GM18909 (cell line): ENCODE data around the gene GNA15.

ENCODE experiments used
- ATAC-seq: cut with Tn5 transposase; IDR thresholded peaks from one replicate; pipeline ENCODE4 v1.9.1; 2021; ENCODE audit warnings: mild to moderate bottlenecking; ENCODE audit not compliant: unreplicated experiment, poor library complexity

The GNA15 gene

DNA sequence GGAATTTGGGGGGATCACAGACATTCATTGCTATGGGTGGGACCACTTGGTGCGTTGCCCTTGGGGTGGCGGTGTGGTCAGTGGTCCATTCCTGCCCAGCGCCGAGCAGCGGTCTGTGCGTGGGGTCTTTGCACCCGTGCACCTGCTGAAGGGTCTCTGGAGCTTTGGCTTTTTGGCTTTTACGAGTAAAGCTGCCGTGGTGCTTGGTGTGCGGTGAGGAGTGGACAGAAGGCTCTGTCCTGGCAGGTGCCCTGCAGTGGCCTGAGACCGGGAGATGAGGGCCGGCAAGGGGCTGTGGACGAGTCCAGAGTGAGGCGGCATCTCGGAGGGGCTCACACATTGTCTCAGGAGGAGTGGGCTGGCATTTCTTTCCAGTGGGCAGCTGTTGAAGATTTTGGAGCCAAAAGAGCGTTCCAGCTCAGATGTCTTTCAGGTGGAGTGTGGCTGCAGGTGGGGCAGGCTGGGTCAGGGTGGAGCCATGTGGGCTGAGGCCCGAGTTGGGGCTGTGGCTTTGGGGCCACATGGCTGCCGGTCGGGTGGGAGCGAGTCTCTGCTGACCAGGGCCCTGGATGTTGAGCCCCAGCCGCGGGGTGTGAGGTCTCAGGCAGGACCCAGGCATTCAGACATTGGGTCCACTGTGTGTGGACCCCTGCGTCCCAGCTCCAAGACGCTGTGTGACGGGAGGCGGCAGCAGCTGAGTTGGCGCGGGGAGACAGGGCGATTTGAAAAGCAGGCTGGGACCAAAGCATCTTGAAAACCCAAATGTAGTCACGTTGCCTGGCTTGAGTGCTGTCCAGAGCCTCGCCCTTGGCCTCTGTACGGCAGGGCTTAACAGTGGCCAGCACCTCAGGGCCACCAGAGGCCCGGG, 30.0 kb upstream of the GNA15 start:
- no peak for ATAC-seq

DNA sequence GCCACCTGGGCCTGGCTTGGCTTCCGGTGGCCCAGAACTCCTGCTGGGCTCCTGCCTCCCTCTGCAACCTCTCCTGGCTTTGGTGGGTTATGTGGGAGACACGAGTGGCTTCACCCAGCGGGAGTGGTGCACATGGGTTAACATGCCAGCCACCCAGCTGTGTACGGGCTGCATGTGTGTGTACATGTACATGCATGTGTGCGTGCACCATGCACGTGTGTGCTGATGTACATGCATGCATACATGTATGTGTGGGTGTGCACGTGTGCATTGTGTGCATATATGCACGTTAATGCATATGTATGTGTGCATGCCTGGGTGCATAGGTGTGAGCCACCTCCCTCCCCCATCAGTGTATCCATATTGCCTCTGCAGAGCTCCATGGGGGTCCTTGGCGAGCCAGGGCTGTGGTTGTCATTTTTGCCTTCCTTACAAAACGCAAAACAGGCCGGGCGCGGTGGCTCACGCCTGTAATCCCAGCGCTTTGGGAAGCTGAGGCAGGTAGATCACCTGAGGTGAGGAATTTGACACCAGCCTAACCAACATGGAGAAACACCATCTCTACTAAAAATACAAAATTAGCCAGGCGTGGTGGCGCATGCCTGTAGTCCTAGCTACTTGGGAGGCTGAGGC, 29.2 kb upstream of the GNA15 start:
- no peak for ATAC-seq

DNA sequence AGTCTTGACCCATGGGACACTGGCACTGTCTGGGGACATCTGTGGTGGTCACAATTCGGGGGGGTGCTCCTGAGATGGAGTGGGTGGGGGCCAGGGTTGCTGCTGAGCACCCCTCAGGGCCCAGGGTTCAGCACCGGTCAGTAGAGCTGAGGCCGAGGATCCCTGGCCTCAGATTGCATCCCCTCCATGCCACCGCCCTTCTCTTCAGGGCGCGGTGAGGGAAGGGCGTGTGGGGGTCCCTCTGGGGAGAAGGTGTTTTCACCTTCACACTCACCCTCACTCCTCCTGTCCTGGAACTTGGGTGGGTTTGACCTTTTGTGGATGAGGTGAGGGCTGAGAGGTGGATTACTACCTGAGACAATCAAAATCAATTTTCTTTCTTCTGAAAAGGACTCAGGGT, 28.2 kb upstream of the GNA15 start:
- ATAC-seq = no peak

DNA sequence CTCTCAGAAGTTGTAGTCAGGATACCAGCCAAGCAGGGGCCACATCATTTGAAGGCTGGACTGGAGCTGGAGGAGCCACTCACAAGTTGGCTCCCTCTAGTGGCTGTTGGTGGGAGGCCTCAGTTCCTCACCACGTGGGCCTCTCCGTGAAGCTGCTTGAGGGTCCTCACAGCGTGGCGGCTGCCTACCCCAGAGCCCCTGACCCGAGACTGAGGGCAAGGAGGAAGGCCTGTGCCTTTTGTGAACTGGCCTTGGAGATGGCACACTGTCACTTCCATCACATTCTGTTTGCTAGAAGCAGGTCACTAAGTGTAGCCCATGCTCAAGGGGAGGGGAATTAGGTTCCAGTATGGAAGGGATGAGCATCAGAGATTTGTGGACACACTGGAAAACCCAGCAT, 27.1 kb upstream of the GNA15 start:
- no peak for ATAC-seq

DNA sequence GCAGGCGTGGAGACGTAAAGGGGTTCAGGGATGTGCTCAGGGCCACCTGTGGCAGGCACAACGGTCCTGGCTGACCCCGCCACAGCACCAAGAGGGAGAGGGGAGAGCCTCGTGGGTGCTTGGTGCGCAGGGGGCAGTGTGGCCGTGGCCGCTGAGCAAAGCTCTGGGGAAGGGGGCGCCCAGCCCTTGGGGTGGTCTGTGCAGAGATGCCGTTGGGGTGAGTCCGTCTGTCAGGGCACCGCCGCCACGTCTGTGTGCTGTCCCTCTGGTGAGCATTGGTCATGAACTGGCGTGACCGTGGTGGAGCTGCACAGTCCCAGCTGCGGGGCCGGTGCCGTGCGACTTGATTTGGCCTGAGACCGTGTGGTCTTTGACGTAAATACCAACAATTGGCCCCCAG, 26.3 kb upstream of the GNA15 start:
- no peak for ATAC-seq

DNA sequence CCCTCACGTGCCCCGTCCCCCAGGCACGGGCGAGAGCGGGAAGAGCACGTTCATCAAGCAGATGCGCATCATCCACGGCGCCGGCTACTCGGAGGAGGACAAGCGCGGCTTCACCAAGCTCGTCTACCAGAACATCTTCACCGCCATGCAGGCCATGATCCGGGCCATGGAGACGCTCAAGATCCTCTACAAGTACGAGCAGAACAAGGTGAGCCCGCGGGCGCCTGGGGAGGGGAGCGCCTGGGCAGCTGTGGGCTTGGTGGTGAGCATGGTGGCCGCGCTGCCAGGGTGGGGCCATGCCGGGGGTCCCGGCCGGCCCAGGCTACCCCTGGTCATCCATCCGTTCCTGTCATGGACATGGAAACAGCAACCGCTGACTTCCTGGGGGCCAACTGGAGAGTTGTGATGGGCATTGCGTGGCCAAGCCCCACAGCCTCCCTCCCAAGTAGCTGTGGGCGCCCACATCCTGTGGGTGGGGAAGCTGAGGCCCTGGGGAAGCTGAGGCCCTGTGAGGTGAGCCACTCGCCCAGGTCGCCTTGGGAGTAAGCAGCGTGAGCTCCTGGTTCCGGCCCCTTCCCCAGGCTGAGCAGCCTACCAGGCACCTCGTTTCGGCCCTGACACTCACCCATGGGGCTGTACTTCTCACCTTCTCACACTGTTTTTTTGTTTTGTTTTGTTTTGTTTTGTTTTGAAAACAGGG, 25.6 kb upstream of the GNA15 start:
- no peak for ATAC-seq

DNA sequence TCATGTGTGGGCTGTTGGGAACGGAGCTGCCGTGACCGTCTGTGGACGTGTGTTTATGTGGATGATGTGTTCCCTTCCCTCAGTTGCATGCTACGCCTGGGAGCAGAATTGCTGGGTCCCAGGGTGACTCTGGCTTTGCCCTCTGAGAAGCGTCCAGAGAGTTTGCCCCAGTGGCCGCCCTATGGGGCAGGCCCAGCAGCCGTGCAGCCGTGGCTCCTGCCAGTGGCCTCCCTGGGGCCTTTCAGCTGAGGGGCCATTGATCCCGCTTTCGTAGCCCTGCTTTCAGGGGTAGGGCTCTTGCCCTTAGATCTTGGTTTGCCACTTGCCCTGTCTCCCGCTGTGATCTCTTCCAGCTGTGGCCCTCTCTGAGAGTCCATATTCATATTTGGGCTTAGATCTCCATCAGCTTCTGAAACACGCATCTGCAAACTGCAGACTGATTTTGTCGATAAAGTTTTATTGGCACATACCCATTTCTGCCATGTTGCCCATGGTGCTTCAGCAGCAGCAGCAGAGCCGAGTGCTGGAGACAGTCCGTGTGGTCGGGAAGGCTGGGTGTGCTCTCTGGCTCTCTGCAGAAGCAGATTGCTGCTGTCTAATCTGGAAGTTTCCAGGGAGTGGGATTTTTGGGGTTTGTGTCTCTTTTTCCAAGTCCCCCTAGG, 24.1 kb upstream of the GNA15 start:
- no peak for ATAC-seq

DNA sequence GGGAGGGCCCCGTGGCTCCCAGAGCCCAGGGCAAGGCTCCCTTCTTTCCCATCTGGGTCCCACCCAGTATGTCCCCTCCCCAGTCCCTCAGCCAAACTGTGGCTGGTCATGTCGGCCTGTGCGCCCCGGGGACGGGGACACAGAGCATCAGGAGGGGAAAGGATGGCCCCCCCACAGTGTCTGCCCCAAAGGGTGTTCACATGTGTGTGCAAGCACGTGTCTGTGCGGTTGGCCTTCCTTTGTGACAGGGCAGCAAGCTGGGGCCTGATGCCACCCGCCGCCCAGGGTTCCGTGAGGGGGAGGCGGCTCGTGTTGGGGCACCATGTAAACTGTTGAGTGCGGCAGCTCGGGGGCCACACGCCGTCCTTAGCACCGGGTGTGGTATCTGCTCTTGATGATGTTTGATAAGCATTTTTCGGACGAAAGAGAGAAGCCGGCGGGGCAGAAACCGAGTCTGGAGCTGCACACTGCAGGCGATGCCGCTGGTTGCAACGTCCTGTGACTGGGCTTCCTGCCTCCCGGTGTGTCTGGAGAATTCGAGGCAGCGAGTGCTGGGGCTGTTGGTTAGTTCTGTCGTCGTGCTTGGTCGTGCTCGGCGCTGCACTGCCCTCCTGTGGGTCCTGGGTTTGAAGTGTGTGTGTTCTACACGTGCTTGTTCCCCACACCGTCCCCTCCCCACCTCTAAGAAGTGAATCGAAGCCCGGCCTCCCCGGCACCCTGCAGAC, 23.3 kb upstream of the GNA15 start:
- no peak for ATAC-seq

DNA sequence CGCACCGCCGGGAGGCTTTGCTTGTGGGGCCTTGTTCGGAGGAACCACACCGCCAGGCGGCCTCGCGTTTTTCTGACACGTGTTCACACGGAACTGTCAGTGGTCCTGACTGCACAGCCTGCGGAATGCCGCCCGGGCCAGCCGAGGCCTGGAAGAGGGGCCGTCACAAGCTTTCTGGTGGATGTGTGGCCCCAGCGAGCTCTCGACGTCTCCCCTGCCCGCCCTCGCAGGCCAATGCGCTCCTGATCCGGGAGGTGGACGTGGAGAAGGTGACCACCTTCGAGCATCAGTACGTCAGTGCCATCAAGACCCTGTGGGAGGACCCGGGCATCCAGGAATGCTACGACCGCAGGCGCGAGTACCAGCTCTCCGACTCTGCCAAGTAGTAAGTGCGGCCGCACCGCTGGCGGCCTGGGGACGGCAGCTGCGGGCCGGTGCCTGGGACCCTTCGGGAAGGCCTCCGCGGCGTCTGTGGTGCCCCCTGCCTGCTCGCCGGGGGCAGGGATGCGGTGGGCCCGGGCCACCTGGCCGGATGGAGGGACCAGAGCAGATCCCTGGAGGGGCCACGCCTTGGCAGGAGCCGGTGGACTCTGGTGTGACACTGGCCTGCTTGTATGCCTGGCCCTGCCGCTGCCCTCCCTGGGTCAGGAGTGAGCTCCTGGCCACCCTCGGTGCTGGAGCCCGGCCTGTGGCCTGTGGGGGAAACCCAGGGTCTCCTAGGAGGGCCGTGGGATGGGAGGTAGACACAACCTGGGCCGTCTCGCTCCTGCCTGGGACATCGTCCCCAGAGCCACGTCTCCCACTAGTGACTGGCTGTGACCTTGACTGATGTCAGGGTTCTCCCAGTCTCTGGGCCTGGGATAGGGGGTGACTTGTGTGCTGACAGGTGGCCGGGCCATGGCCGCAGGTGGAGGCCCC, 22.5 kb upstream of the GNA15 start:
- no peak for ATAC-seq

DNA sequence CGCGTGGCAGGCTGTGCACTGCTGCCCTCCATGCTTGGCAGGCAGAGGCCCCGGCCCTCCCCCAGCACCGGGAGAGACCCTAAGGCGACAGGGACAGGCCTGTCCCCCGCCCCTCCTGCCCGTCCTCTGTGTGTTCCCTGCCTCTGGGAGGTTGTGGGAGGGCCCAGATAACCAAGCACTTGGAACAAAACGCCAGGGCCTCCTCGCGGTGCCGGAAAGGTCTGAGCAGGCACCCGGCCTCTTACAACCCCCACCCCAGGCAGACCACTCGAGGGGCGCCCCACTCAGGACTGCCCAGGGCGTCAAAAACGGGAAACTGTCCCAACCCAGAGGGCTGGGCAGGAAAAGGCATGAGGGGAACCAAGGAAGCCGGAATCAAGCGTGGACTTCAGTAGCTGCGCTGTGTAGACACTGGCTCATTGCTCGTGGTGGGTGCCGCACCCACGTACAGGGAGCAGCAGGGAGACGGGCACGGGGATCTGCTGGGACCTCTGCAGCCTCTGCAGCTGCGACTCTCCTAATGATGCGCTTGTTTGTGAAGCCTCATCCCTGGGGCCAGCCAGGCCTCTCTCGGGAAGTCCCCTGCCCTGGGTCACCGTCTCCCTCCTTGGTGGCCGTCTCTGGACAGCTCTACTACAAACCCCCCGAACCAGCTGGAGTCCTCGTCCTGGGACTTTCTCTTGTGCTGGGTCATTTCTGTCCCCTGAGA, 21.7 kb upstream of the GNA15 start:
- ATAC-seq = no peak

DNA sequence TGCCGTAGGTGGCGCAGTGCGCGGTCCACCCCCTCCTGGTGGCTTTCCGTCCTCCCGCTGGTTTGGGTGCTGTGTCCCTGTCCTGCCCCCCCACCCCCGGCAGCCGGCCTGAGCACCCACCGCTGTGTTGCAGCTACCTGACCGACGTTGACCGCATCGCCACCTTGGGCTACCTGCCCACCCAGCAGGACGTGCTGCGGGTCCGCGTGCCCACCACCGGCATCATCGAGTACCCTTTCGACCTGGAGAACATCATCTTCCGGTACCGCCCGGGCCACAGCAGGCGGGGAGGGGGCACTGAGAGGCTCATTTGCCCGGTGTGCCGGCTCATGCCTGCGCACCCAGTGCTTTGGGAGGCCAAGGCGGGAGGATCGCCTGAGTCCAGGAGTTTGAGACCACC, 21.0 kb upstream of the GNA15 start:
- ATAC-seq = no peak

DNA sequence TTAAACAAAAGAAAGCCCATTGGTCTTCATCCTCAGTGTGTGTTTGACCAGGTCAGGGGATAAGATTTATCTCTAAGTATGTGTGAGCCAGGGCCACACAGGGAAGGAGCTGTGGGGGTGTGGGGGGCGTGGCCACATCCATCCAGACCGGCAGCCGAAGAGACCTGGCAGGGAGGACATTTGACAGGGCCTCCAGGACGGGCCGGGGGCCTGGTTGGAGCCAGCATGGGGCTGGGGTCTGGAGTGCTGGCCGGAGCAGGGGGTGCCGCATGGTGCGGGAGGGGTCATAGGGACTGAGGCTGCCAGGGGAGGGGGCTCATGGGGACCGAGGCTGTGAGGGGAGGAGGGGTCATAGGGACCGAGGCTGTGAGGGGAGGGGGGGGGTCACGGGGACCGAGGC, 20.4 kb upstream of the GNA15 start:
- ATAC-seq = no peak

DNA sequence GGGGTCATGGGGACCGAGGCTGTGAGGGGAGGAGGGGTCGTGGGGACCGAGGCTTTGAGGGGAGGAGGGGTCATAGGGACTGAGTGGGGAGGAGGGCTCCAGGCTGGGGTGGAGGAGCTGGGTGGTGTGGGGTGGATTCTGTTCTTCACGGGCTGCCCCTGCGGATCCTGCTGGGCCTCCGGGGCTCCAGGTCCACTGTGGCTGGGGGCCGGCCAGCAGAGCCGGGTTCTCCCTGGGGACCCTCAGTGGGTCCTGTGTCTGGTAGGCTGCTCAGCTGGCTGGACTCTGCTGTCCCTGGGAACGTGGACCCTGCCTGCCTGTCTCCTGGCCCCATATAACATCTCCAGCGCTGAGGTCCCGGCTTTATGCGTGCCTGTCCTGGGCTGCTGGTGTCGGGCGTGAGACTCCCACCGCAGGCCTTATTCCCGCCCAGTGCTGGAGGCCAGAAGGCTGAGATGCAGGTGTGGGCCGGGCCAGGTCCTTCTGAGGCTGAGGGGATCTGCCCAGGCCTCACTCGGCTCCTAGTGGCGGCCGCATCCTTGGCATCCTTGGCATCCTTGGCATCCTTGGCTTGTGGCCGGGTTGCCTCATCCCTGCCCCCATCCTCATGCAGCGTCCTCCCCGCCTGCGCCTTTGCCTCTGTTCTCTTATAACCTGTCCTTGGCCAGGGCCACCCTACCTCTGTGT, 19.8 kb upstream of the GNA15 start:
- no peak for ATAC-seq

DNA sequence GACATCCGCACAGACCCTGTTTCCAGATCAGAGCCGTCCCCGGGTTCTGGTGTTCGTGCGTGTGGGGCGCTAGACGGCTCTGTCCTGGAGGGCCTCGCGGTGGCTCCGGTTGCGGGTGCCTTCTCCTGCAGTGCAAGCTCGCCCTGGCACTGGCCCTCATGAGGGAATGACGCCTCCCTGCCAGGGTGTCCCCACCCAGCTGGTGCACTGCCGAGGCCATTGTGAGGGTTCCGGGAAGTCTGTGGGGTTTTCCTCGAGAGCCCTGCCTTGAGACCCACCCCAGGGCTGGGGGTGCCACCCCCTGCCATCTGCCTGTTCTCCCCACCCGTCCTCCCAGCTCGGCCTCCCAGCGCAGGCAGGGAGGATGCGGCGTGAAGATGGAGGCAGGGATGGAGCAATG, 19.2 kb upstream of the GNA15 start:
- ATAC-seq = no peak

DNA sequence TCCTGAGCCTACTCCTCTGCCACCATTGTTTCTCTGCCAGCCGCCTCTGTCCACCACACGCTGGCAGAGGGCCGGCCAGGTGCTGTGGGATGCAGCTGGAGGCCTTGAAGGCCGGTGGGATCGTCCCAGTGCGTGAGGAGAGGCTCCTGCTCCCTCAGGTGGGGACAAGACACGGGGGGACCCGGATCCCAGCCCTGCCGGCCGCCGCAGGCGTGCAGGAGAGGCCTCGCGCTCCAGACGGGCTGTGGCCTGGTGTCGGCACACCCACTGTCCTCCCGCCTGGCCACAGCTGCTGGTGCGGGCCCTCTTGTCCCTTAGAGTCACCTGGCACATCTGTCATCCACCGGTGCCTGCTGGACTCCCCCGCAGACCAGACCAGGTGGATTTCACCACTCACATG, 18.1 kb upstream of the GNA15 start:
- no peak for ATAC-seq

DNA sequence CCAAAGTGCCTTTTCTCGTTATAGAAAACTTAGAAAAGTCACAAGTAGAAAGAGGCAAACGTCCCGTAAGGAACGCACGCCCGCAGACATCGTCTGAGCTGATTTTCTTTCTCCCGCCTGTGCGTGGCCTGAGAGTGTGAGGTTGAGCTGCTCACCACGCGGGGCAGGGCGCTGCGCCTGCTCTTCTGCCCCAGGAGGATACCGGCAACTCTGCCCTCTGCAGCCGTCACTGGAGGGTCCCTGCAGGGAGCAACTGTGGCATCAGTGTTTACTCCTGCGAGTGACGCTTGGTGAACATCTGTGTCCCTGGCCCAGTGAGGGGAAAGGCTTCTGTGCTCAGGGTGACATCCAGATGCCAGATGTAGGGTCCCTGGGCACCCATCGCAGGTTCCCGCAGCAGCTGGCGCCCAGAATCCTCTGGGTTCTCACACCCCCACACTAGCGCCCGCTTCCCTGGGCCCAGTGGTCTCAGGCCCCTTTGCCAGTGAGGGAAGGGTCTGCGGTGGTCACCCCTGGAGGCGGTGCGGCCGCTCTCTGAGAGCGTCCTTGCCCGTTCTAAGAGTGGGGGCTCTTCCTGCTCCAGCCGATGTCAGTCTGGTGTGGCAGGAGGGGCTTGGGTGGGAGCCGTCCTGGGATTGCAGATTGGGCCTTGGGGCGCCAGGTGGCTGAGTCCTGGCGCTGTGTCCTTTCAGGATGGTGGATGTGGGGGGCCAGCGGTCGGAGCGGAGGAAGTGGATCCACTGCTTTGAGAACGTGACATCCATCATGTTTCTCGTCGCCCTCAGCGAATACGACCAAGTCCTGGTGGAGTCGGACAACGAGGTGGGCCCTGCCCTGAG, 17.4 kb upstream of the GNA15 start:
- no peak for ATAC-seq

DNA sequence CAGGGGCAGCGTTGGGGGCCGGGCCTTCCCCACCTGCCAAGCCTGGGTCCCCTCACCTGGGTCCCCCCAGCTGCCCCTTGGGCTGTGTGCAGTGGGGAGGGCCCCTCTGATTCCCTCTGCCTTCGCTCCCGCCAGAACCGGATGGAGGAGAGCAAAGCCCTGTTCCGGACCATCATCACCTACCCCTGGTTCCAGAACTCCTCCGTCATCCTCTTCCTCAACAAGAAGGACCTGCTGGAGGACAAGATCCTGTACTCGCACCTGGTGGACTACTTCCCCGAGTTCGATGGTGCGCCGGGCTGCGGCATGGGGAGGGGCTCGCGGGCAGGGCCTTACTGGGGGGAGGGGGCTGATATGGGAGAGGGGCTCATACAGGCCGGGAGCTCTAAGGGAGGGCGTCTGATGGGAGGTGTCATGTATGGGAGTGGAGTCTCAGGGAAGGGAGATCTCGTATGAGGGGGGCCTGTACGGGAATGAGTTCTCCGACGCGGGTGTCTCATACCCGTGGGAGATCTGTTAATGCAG, 16.7 kb upstream of the GNA15 start:
- ATAC-seq = no peak
